ENCODE measurements around the gene ANO6.

The ANO6 gene

DNA sequence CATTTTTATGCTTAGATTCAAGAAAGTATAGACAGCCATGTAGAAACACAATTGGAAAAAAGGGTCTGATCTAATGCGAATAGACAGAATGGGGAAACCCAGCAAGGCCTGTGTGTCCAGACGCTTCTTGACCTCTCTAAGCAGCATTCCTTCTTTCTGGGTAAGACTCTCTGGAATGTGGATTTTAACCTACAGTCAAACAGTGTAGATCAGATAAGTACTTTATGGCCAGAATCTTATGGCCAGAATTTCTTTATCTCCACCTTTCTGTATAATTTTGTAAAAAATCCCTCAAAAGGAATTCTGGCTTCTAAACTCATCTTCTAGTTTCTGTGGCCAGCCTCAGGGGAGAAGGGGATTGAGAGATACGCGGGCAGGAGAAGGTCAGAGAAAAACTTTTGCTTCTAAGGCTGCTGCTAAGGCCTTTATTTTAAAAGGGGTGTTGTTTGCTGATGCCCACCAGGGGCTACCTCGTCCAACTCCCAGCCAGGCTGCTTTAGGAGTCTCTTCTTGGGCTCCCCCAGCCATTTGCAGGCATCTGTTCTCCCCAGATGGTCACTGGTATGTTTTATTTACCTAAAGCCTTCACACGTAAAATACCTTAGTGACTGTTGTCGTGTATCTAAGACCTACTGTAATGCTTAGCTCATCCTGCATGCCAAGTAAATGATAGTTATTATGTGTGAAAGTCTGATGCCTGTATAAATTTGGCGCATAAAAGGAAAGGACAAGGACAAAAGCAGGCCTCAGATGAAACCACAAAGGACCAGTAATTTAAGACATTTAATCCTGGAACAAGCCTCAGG is 68.4 kb downstream of the ANO6 start:
- DNase-seq: no peak

GRCh38 chr12:45285717-45286116 is 69.8 kb downstream of the ANO6 start:
- DNase-seq: no peak

GRCh38 chr12:45286621-45287020 is 70.7 kb downstream of the ANO6 start:
- no peak for DNase-seq

- DNase-seq: no peak
Observed at GRCh38 chr12:45289245-45290215, 73.6 kb downstream of the ANO6 start.

- DNase-seq: no peak
Observed at GRCh38 chr12:45290216-45290605, 74.3 kb downstream of the ANO6 start.

DNA sequence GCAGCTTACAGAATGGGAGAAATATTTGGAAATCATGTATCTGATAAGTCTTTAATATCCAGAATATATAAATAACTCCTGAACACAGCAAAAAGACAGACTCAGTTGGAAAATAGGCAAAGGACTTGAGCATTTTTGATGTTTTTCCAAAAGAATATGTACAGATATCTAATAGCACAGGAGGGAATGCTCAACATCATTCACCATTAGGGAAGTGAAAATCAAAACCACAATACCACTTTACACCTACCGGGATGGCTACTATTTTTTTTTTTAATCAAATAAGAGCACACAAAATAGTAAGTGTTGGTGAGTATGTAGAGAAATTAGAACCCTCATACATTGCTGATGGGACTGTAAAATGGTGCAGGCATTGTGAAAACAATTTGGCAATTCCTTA is 75.6 kb downstream of the ANO6 start:
- no peak for DNase-seq

GRCh38 chr12:45292486-45293195 is 76.7 kb downstream of the ANO6 start:
- DNase-seq: no peak

- DNase-seq: no peak
Observed at GRCh38 chr12:45294906-45295305, 79.0 kb downstream of the ANO6 start.

GRCh38 chr12:45296046-45296586 is 80.2 kb downstream of the ANO6 start:
- DNase-seq: no peak

GRCh38 chr12:45298047-45298446 is 82.2 kb downstream of the ANO6 start:
- DNase-seq: no peak

GRCh38 chr12:45298721-45299692 is 83.1 kb downstream of the ANO6 start:
- no peak for DNase-seq

GRCh38 chr12:45302621-45303369 is 86.9 kb downstream of the ANO6 start:
- DNase-seq: no peak

GRCh38 chr12:45303945-45304344 is 88.0 kb downstream of the ANO6 start:
- no peak for DNase-seq

- DNase-seq: no peak
Observed at GRCh38 chr12:45304514-45305178, 88.8 kb downstream of the ANO6 start.

DNA sequence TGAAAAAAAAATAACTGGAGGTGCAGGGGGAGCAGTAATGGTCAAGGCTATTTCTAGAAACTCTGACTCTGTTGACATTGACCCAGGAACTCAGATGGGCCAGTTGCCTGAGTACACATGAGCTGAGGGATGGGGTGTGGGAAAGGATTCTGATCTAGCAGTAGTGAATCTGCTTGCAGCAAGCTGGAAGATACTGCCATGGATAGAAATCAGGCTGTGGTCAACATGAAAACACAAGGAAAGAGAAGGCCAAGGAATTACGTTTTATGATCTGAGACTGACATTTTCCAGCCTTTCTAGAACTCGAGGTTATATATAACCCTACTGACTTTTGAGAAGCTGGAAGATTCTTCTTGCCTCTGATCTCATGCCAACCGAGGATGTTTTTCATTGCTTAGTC is 90.0 kb downstream of the ANO6 start:
- no peak for DNase-seq

DNA sequence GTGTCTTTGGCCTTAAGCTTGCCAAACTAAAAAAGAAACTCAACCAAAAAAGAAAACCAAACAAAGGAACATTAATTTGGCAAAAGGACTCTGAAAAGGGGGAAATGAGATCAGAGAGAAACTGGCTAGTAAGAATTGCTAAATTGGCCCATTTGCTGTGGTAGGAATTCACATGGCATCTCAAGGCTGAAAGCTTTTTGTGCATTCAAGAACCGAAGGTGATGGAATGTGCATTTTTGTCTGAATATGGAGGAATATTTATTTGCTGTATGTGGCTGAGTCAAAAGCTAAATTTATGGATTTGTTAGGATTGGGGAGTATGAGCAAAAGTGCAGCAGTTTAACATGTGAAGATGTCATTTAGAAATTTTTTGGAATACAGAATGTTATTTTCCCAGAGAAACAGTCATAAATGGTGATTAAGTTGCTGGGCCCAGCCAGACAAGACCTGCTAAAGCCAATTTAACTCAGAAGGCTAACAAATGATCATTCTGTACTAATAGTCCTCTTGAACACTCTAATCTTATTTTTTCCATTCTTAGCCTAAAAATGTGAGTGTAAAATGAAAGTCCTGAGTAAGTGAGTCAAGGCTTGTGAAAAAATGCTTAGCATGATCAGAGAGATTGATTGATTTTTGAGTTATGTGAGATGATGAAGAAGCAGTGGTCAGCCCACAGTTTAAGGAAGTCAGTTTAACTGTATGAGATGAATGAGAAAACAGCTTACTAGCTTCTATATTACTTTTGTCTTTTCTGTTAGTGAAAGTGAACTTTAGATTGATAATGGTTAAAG is 94.1 kb downstream of the ANO6 start:
- no peak for DNase-seq

DNA sequence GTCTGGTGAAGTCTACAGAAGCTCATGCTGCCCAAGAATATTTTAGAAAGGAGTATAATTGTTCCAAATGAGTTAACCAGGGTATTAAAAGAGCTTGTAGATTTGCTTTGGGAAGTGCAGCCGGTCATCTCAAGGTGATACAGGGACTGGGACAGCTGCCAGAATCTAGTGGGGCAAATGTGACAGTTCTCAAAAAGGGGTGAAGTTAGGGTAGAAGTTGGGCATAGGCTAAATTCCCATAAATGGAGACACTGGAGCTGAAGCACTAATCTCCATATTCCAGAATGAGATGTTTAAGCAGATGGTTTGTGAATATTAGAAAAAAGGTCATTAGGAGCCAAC is 94.7 kb downstream of the ANO6 start:
- DNase-seq: no peak

DNA sequence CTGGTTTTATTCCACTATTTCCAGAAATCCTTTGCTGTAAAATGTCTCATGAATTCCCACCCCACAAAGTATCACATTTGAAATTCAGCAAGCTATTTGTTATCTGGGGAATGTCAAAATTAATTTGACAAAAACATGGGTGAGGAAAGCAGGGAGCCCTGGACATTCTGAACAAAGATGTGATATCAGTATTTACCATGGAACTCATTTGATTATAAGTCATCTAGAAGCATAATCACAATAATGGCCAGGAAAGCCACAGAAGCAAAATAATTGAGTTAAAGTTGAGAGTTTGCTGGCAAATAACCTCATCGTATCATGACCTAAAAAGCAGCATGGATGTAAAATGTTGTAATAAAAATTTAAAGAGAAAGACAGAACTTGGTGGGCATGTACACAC is 96.1 kb downstream of the ANO6 start:
- no peak for DNase-seq

DNA sequence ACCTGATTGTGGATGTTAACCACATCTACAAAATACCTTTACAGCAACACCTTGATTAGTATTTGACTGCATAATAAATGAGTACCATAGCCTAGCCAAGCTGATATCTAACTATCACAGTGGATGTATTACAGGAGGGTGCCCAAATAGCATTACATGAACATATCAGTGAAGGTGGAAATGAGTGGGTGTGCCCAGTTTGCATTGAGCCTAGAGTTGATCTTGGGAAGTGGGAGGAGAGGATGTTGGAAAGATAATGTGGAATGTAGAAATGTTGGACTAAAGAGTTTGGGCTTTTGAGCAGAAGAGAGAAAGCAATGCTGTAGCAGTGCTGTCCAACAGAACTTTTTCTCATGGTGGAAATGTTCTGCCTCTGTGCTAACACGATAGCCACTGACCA is 98.9 kb downstream of the ANO6 start:
- DNase-seq: no peak

- no peak for DNase-seq
Observed at GRCh38 chr12:45315462-45315861, 99.6 kb downstream of the ANO6 start.
